Measurements from ENCODE around the gene BLOC1S1. TPM values are rescaled to one million over a fixed set of nuclear protein-coding genes. Genes with fewer than 3 reads are reported as not detected.
A peak's percentile ranks its signal among the peaks of the same experiment; 100 is the strongest.

The BLOC1S1 gene
- total RNA-seq, 2 experiments from 2014 or later, result 116 to 135 TPM

- POLR2A ChIA-PET, result interaction anchor here (0.7 kb wide), 1 partner anchor 215 kb away, joined by 4 read pairs; no protein-coding TSS in a partner anchor
- Mint-ChIP-seq H3K36me3 (peaks cover 32% of the 10 kb centered on the region), H3K27me3 (no peaks in the 10 kb centered on the region), H3K4me1 (peaks cover 3% of the 10 kb centered on the region), H3K27ac (no peak overlapping the region), H3K9me3 (no peaks in the 10 kb centered on the region), H3K4me3 (no peak overlapping the region)
- DNase-seq (no peak), ATAC-seq (ENCODE audit: low read depth) (no peak)
Measured at GRCh38 chr12:55762646-55763045, 46.8 kb downstream of the BLOC1S1 start.

- Mint-ChIP-seq H3K4me1 (peaks cover 5% of the 10 kb centered on the region), H3K27me3 (no peaks in the 10 kb centered on the region), H3K4me3 (no peak overlapping the region), H3K27ac (peak overlapping the region; percentile 66), H3K9me3 (no peaks in the 10 kb centered on the region), H3K36me3 (peaks cover 17% of the 10 kb centered on the region)
- POLR2A ChIA-PET, result no interaction called here
- DNase-seq (no peak), ATAC-seq (ENCODE audit: low read depth) (no peak)
Measured at GRCh38 chr12:55765736-55766290, 50.0 kb downstream of the BLOC1S1 start.

GRCh38 chr12:55767156-55767555, 51.3 kb downstream of the BLOC1S1 start:
- Mint-ChIP-seq H3K27ac (no peak overlapping the region), H3K4me3 (no peak overlapping the region), H3K4me1 (peaks cover 7% of the 10 kb centered on the region), H3K27me3 (no peaks in the 10 kb centered on the region), H3K9me3 (no peaks in the 10 kb centered on the region), H3K36me3 (peaks cover 16% of the 10 kb centered on the region)
- no peak for ATAC-seq (ENCODE audit: low read depth)
- POLR2A ChIA-PET, result no interaction called here
- no peak for DNase-seq

Other genes with a start within 250 kb of the BLOC1S1 start
- gene OR6C70, start 245.9 kb upstream of the BLOC1S1 start, total RNA-seq, result not detected
- gene OR6C68, start 223.7 kb upstream of the BLOC1S1 start, total RNA-seq, result not detected
- gene OR6C4, start 166.4 kb upstream of the BLOC1S1 start, total RNA-seq, result not detected
- gene OR2AP1, start 143.6 kb upstream of the BLOC1S1 start, total RNA-seq, result not detected
- not detected for gene OR10P1, start 79.2 kb upstream of the BLOC1S1 start, total RNA-seq
- gene ITGA7, start 8.1 kb upstream of the BLOC1S1 start, total RNA-seq, result 1 to 10 TPM; 4.1 to 4.2 TPM
- gene RDH5, start 4.3 kb downstream of the BLOC1S1 start, total RNA-seq, result 10 to 100 TPM; 19.0 to 21.2 TPM
- gene CD63, start 13.0 kb downstream of the BLOC1S1 start, total RNA-seq, result 100 to 1,000 TPM; 150 to 165 TPM
- gene GDF11, start 27.1 kb downstream of the BLOC1S1 start, total RNA-seq, result 10 to 100 TPM; 10.2 to 11.5 TPM
- gene SARNP, start 101.7 kb downstream of the BLOC1S1 start, total RNA-seq, result 10 to 100 TPM; 80.6 to 82.4 TPM
- 10 to 100 TPM; 43.4 to 45.4 TPM for gene ORMDL2, start 102.0 kb downstream of the BLOC1S1 start, total RNA-seq
- gene DNAJC14, start 113.5 kb downstream of the BLOC1S1 start, total RNA-seq, result 10 to 100 TPM; 32.3 to 37.9 TPM
- 1 to 10 TPM in 1 of 2 experiments, under 1 TPM in 1; 0.89 to 1.7 TPM for gene MMP19, start 126.9 kb downstream of the BLOC1S1 start, total RNA-seq
- gene PYM1, start 211.8 kb downstream of the BLOC1S1 start, total RNA-seq, result 10 to 100 TPM; 48.3 to 48.7 TPM
- gene DGKA, start 215.1 kb downstream of the BLOC1S1 start, total RNA-seq, result 100 to 1,000 TPM; 783 to 790 TPM
- under 1 TPM in 1 of 2 experiments, not detected in 1; 0.42 TPM for gene PMEL, start 250.0 kb downstream of the BLOC1S1 start, total RNA-seq